ENCODE measurements around the gene VNN1. TPM values are rescaled to one million over a fixed set of nuclear protein-coding genes. Genes with fewer than 3 reads are reported as not detected.

Gene VNN1
- total and polyA plus RNA-seq, 2 donors, result 0.33 to 2.2 TPM

- no peaks in the 10 kb centered on the region for H3K36me3 ChIP-seq (ENCODE audit: control insufficient read depth in 2 of 2, insufficient read depth in 2 of 2, low read length in 1 of 2)
- 94% methylated on average over 4 of the region's 4 CpGs for WGBS
- H3K27ac ChIP-seq (ENCODE audit: low read depth in 1 of 2, low read length in 1 of 2), result no peak overlapping the region
- no peak overlapping the region for H3K4me3 ChIP-seq (ENCODE audit: low read length in 2 of 2)
- no peaks in the 10 kb centered on the region for H3K9me3 ChIP-seq (ENCODE audit: control insufficient read depth in 2 of 2, insufficient read depth in 1 of 2, low read length in 1 of 2)
- no peaks in the 10 kb centered on the region for H3K4me1 ChIP-seq (ENCODE audit: control insufficient read depth in 2 of 2, insufficient read depth in 2 of 2, low read length in 2 of 2)
- no peaks in the 10 kb centered on the region for H3K27me3 ChIP-seq (ENCODE audit: control insufficient read depth in 2 of 2, insufficient read depth in 1 of 2, low read length in 1 of 2)
- DNase-seq (ENCODE audit: low read depth in 6 of 9, low spot score in 9 of 9), result no peak
These were observed 47.7 kb downstream of the VNN1 start for GRCh38 chr6:132666118-132666517.

GRCh38 chr6:132664309-132665034 lies 49.4 kb downstream of the VNN1 start:
- WGBS, result 95% methylated on average over 1 of the region's 1 CpG
- H3K4me3 ChIP-seq (ENCODE audit: low read length in 2 of 2), result no peak overlapping the region

GRCh38 chr6:132663661-132664060 lies 50.2 kb downstream of the VNN1 start:
- no peak overlapping the region for H3K27ac ChIP-seq (ENCODE audit: low read depth in 1 of 2, low read length in 1 of 2)
- H3K4me1 ChIP-seq (ENCODE audit: control insufficient read depth in 2 of 2, insufficient read depth in 2 of 2, low read length in 2 of 2), result no peaks in the 10 kb centered on the region
- H3K9me3 ChIP-seq (ENCODE audit: control insufficient read depth in 2 of 2, insufficient read depth in 1 of 2, low read length in 1 of 2), result no peaks in the 10 kb centered on the region
- H3K36me3 ChIP-seq (ENCODE audit: control insufficient read depth in 2 of 2, insufficient read depth in 2 of 2, low read length in 1 of 2), result no peaks in the 10 kb centered on the region
- no peak overlapping the region for H3K4me3 ChIP-seq (ENCODE audit: low read length in 2 of 2)
- 97% methylated on average over 1 of the region's 1 CpG for WGBS
- H3K27me3 ChIP-seq (ENCODE audit: control insufficient read depth in 2 of 2, insufficient read depth in 1 of 2, low read length in 1 of 2), result no peaks in the 10 kb centered on the region
- no peak for DNase-seq (ENCODE audit: low read depth in 6 of 9, low spot score in 9 of 9)

More at GRCh38 chr6:132664309-132665034, 49.4 kb downstream of the VNN1 start:
- H3K27me3 ChIP-seq (ENCODE audit: control insufficient read depth in 2 of 2, insufficient read depth in 1 of 2, low read length in 1 of 2), result no peaks in the 10 kb centered on the region
- H3K27ac ChIP-seq (ENCODE audit: low read depth in 1 of 2, low read length in 1 of 2), result no peak overlapping the region
- no peaks in the 10 kb centered on the region for H3K36me3 ChIP-seq (ENCODE audit: control insufficient read depth in 2 of 2, insufficient read depth in 2 of 2, low read length in 1 of 2)
- H3K4me1 ChIP-seq (ENCODE audit: control insufficient read depth in 2 of 2, insufficient read depth in 2 of 2, low read length in 2 of 2), result no peaks in the 10 kb centered on the region
- H3K9me3 ChIP-seq (ENCODE audit: control insufficient read depth in 2 of 2, insufficient read depth in 1 of 2, low read length in 1 of 2), result no peaks in the 10 kb centered on the region
- no peak for DNase-seq (ENCODE audit: low read depth in 6 of 9, low spot score in 9 of 9)

- no peak overlapping the region for H3K27ac ChIP-seq (ENCODE audit: low read depth in 1 of 2, low read length in 1 of 2)
- no peak overlapping the region for H3K4me3 ChIP-seq (ENCODE audit: low read length in 2 of 2)
- H3K36me3 ChIP-seq (ENCODE audit: control insufficient read depth in 2 of 2, insufficient read depth in 2 of 2, low read length in 1 of 2), result no peaks in the 10 kb centered on the region
- WGBS, result 94% methylated on average over 4 of the region's 4 CpGs
- DNase-seq (ENCODE audit: low read depth in 6 of 9, low spot score in 9 of 9), result no peak
- no peaks in the 10 kb centered on the region for H3K9me3 ChIP-seq (ENCODE audit: control insufficient read depth in 2 of 2, insufficient read depth in 1 of 2, low read length in 1 of 2)
- H3K27me3 ChIP-seq (ENCODE audit: control insufficient read depth in 2 of 2, insufficient read depth in 1 of 2, low read length in 1 of 2), result no peaks in the 10 kb centered on the region
- no peaks in the 10 kb centered on the region for H3K4me1 ChIP-seq (ENCODE audit: control insufficient read depth in 2 of 2, insufficient read depth in 2 of 2, low read length in 2 of 2)
These were observed 51.9 kb downstream of the VNN1 start for GRCh38 chr6:132661906-132662305.

GRCh38 chr6:132659082-132659481 lies 54.8 kb downstream of the VNN1 start, which contains the start of gene TAAR1:
Gene TAAR1 (minus strand): TSS chr6:132659182. CDS start chr6:132646003, 13,179 bp downstream.
- 98% methylated on average over 3 of the region's 3 CpGs for WGBS
- Histone ChIP-seq H3K27me3 (ENCODE audit: control insufficient read depth in 2 of 2, insufficient read depth in 1 of 2, low read length in 1 of 2) (no peaks in the 10 kb centered on the region), H3K36me3 (ENCODE audit: control insufficient read depth in 2 of 2, insufficient read depth in 2 of 2, low read length in 1 of 2) (no peaks in the 10 kb centered on the region), H3K9me3 (ENCODE audit: control insufficient read depth in 2 of 2, insufficient read depth in 1 of 2, low read length in 1 of 2) (no peaks in the 10 kb centered on the region), H3K27ac (ENCODE audit: low read depth in 1 of 2, low read length in 1 of 2) (no peak within 1 kb of the TSS), H3K4me3 (ENCODE audit: low read length in 2 of 2) (no peak within 1 kb of the TSS), H3K4me1 (ENCODE audit: control insufficient read depth in 2 of 2, insufficient read depth in 2 of 2, low read length in 2 of 2) (no peaks in the 10 kb centered on the region)
- no peak for DNase-seq (ENCODE audit: low read depth in 6 of 9, low spot score in 9 of 9)

GRCh38 chr6:132651062-132651461 lies 62.8 kb downstream of the VNN1 start:
- H3K4me1 ChIP-seq (ENCODE audit: control insufficient read depth in 2 of 2, insufficient read depth in 2 of 2, low read length in 2 of 2), result no peaks in the 10 kb centered on the region
- DNase-seq (ENCODE audit: low read depth in 6 of 9, low spot score in 9 of 9), result peak in 1 of 9 donors; percentile 7

GRCh38 chr6:132650429-132650828 lies 63.4 kb downstream of the VNN1 start:
- Histone ChIP-seq H3K4me1 (ENCODE audit: control insufficient read depth in 2 of 2, insufficient read depth in 2 of 2, low read length in 2 of 2) (no peaks in the 10 kb centered on the region), H3K4me3 (ENCODE audit: low read length in 2 of 2) (no peak overlapping the region), H3K27me3 (ENCODE audit: control insufficient read depth in 2 of 2, insufficient read depth in 1 of 2, low read length in 1 of 2) (no peaks in the 10 kb centered on the region), H3K36me3 (ENCODE audit: control insufficient read depth in 2 of 2, insufficient read depth in 2 of 2, low read length in 1 of 2) (no peaks in the 10 kb centered on the region), H3K9me3 (ENCODE audit: control insufficient read depth in 2 of 2, insufficient read depth in 1 of 2, low read length in 1 of 2) (no peaks in the 10 kb centered on the region), H3K27ac (ENCODE audit: low read depth in 1 of 2, low read length in 1 of 2) (no peak overlapping the region)
- no peak for DNase-seq (ENCODE audit: low read depth in 6 of 9, low spot score in 9 of 9)
- WGBS, result 93% methylated on average over 1 of the region's 1 CpG

More at GRCh38 chr6:132651062-132651461, 62.8 kb downstream of the VNN1 start:
- H3K4me3 ChIP-seq (ENCODE audit: low read length in 2 of 2), result no peak overlapping the region
- H3K9me3 ChIP-seq (ENCODE audit: control insufficient read depth in 2 of 2, insufficient read depth in 1 of 2, low read length in 1 of 2), result no peaks in the 10 kb centered on the region
- no peaks in the 10 kb centered on the region for H3K36me3 ChIP-seq (ENCODE audit: control insufficient read depth in 2 of 2, insufficient read depth in 2 of 2, low read length in 1 of 2)
- H3K27ac ChIP-seq (ENCODE audit: low read depth in 1 of 2, low read length in 1 of 2), result no peak overlapping the region
- H3K27me3 ChIP-seq (ENCODE audit: control insufficient read depth in 2 of 2, insufficient read depth in 1 of 2, low read length in 1 of 2), result no peaks in the 10 kb centered on the region
- 95% methylated on average over 3 of the region's 3 CpGs for WGBS

- H3K9me3 ChIP-seq (ENCODE audit: control insufficient read depth in 2 of 2, insufficient read depth in 1 of 2, low read length in 1 of 2), result no peaks in the 10 kb centered on the region
- H3K36me3 ChIP-seq (ENCODE audit: control insufficient read depth in 2 of 2, insufficient read depth in 2 of 2, low read length in 1 of 2), result no peaks in the 10 kb centered on the region
- DNase-seq (ENCODE audit: low read depth in 6 of 9, low spot score in 9 of 9), result no peak
- H3K4me1 ChIP-seq (ENCODE audit: control insufficient read depth in 2 of 2, insufficient read depth in 2 of 2, low read length in 2 of 2), result no peaks in the 10 kb centered on the region
- no peak overlapping the region for H3K27ac ChIP-seq (ENCODE audit: low read depth in 1 of 2, low read length in 1 of 2)
- WGBS, result 96% methylated on average over 2 of the region's 2 CpGs
- no peak overlapping the region for H3K4me3 ChIP-seq (ENCODE audit: low read length in 2 of 2)
- no peaks in the 10 kb centered on the region for H3K27me3 ChIP-seq (ENCODE audit: control insufficient read depth in 2 of 2, insufficient read depth in 1 of 2, low read length in 1 of 2)
These were observed 65.0 kb downstream of the VNN1 start for GRCh38 chr6:132648828-132649227.

- Histone ChIP-seq H3K27ac (ENCODE audit: low read depth in 1 of 2, low read length in 1 of 2) (no peak overlapping the region), H3K36me3 (ENCODE audit: control insufficient read depth in 2 of 2, insufficient read depth in 2 of 2, low read length in 1 of 2) (no peaks in the 10 kb centered on the region), H3K27me3 (ENCODE audit: control insufficient read depth in 2 of 2, insufficient read depth in 1 of 2, low read length in 1 of 2) (no peaks in the 10 kb centered on the region), H3K4me1 (ENCODE audit: control insufficient read depth in 2 of 2, insufficient read depth in 2 of 2, low read length in 2 of 2) (no peaks in the 10 kb centered on the region), H3K9me3 (ENCODE audit: control insufficient read depth in 2 of 2, insufficient read depth in 1 of 2, low read length in 1 of 2) (no peaks in the 10 kb centered on the region), H3K4me3 (ENCODE audit: low read length in 2 of 2) (no peak overlapping the region)
- WGBS, result 55% methylated on average over 2 of the region's 2 CpGs
- DNase-seq (ENCODE audit: low read depth in 6 of 9, low spot score in 9 of 9), result no peak
These were observed 65.5 kb downstream of the VNN1 start for GRCh38 chr6:132648356-132648755.

Data from thymus (tissue), 11 donors.